HAP-1 (cell line): ENCODE results near the gene FEV.

ENCODE experiments used
- DNase-seq, 2 experiments: peaks; one replicate each; pipeline ENCODE4 v3.0.0-alpha.2; 2016 to 2020; ENCODE audit warnings: low spot score in 2 of 2
- H3K27me3 ChIP-seq: fragments of 250-450 bp; sonication (Bioruptor Pico); 2 replicates; pipeline ENCODE4 v1.5.1; 2020; ENCODE audit warnings: low read depth, mild to moderate bottlenecking, moderate library complexity
- H3K36me3 ChIP-seq: fragments of 250-450 bp; sonication (Bioruptor Pico); replicated peaks from 2 replicates; pipeline ENCODE4 v1.5.1; 2020; ENCODE audit warnings: mild to moderate bottlenecking
- H3K4me1 ChIP-seq: fragments of 250-450 bp; sonication (Bioruptor Pico); 2 replicates; pipeline ENCODE4 v1.5.1; 2020; ENCODE audit warnings: mild to moderate bottlenecking
- H3K4me3 ChIP-seq: fragments of 250-450 bp; sonication (Bioruptor Pico); 2 replicates; pipeline ENCODE4 v1.5.1; 2020; ENCODE audit warnings: mild to moderate bottlenecking, moderate library complexity
- H3K9me3 ChIP-seq: fragments of 250-450 bp; sonication (Bioruptor Pico); 2 replicates; pipeline ENCODE4 v1.5.1; 2020; ENCODE audit warnings: mild to moderate bottlenecking, moderate library complexity
- in situ Hi-C: fragments of 300-500 bp; cut with MboI; formaldehyde crosslinking; loops from 3 replicates; pipeline ENCODE4 v1.14.3; 2020; ENCODE audit warnings: low sequenced_read_pairs, inconsistent platforms, mixed read lengths

The FEV gene

GRCh38 chr2:218985021-218985324, at the start of gene FEV:
TSS of gene FEV (minus strand) at chr2:218985184. CDS start at chr2:218985075, 109 bp downstream.
- Histone ChIP-seq H3K4me3 (no peak within 1 kb of the TSS), H3K4me1 (no peaks in the 10 kb centered on the region), H3K9me3 (no peaks in the 10 kb centered on the region), H3K36me3 (no peaks in the 10 kb centered on the region), H3K27me3 (peaks cover 90% of the 10 kb centered on the region)
- in situ Hi-C loops: no loop called here
- DNase-seq: no peak

- in situ Hi-C loops: no loop called here
- no peaks in the 10 kb centered on the region for H3K9me3 ChIP-seq
- no peak for DNase-seq
- no peaks in the 10 kb centered on the region for H3K4me1 ChIP-seq
- H3K36me3 ChIP-seq: no peaks in the 10 kb centered on the region
- peaks cover 17% of the 10 kb centered on the region; the same call in 1 of the 2 replicates for H3K27me3 ChIP-seq
- no peak overlapping the region for H3K4me3 ChIP-seq
Measured at GRCh38 chr2:219032051-219032745, 47.2 kb upstream of the FEV start.

GRCh38 chr2:219031005-219031738, 46.2 kb upstream of the FEV start:
- in situ Hi-C loops: no loop called here
- peaks cover 14% of the 10 kb centered on the region; the same call in 1 of the 2 replicates for H3K27me3 ChIP-seq

GRCh38 chr2:219030177-219030940, 45.4 kb upstream of the FEV start:
- in situ Hi-C loops: no loop called here
- DNase-seq: no peak
- Histone ChIP-seq H3K4me3 (no peak overlapping the region), H3K36me3 (no peaks in the 10 kb centered on the region), H3K9me3 (no peaks in the 10 kb centered on the region), H3K27me3 (peaks cover 14% of the 10 kb centered on the region; the same call in 1 of the 2 replicates), H3K4me1 (no peaks in the 10 kb centered on the region)

More at GRCh38 chr2:219031005-219031738, 46.2 kb upstream of the FEV start:
- no peaks in the 10 kb centered on the region for H3K4me1 ChIP-seq
- H3K9me3 ChIP-seq: no peaks in the 10 kb centered on the region
- no peaks in the 10 kb centered on the region for H3K36me3 ChIP-seq
- no peak overlapping the region for H3K4me3 ChIP-seq
- DNase-seq: no peak

- no peaks in the 10 kb centered on the region for H3K9me3 ChIP-seq
- no peaks in the 10 kb centered on the region for H3K36me3 ChIP-seq
- H3K4me1 ChIP-seq: no peaks in the 10 kb centered on the region
- H3K27me3 ChIP-seq: peaks cover 11% of the 10 kb centered on the region; the same call in 1 of the 2 replicates
- in situ Hi-C loops: loop anchor here (5.0 kb wide), 1 partner anchor 123 kb away; no protein-coding TSS in a partner anchor
- peak; percentile 66 to 86 for DNase-seq
- H3K4me3 ChIP-seq: no peak overlapping the region
Measured at GRCh38 chr2:219029829-219030165, 44.8 kb upstream of the FEV start.

GRCh38 chr2:219028996-219029828, 44.2 kb upstream of the FEV start:
- peaks cover 11% of the 10 kb centered on the region; the same call in 1 of the 2 replicates for H3K27me3 ChIP-seq
- in situ Hi-C loops: loop anchor here (5.0 kb wide), 1 partner anchor 123 kb away; no protein-coding TSS in a partner anchor
- H3K9me3 ChIP-seq: no peaks in the 10 kb centered on the region
- H3K36me3 ChIP-seq: no peaks in the 10 kb centered on the region
- no peak overlapping the region for H3K4me3 ChIP-seq
- no peak for DNase-seq
- no peaks in the 10 kb centered on the region for H3K4me1 ChIP-seq

- in situ Hi-C loops: loop anchor here (5.0 kb wide), 1 partner anchor 124 kb away; no protein-coding TSS in a partner anchor
- peaks cover 8% of the 10 kb centered on the region; the same call in 1 of the 2 replicates for H3K27me3 ChIP-seq
- no peak overlapping the region for H3K4me3 ChIP-seq
Measured at GRCh38 chr2:219028141-219028540, 43.2 kb upstream of the FEV start.

GRCh38 chr2:219027511-219028055, 42.6 kb upstream of the FEV start:
- H3K27me3 ChIP-seq: peaks cover 6% of the 10 kb centered on the region; the same call in 1 of the 2 replicates
- in situ Hi-C loops: loop anchor here (5.0 kb wide), 1 partner anchor 125 kb away; no protein-coding TSS in a partner anchor
- no peaks in the 10 kb centered on the region for H3K4me1 ChIP-seq
- no peak overlapping the region for H3K4me3 ChIP-seq
- H3K9me3 ChIP-seq: no peaks in the 10 kb centered on the region
- no peak for DNase-seq
- H3K36me3 ChIP-seq: no peaks in the 10 kb centered on the region

More at GRCh38 chr2:219028141-219028540, 43.2 kb upstream of the FEV start:
- no peaks in the 10 kb centered on the region for H3K9me3 ChIP-seq
- no peaks in the 10 kb centered on the region for H3K4me1 ChIP-seq
- DNase-seq: no peak
- H3K36me3 ChIP-seq: no peaks in the 10 kb centered on the region

- in situ Hi-C loops: loop anchor here (5.0 kb wide), 1 partner anchor 125 kb away; no protein-coding TSS in a partner anchor
- H3K4me3 ChIP-seq: no peak overlapping the region
Measured at GRCh38 chr2:219026946-219027345, 42.0 kb upstream of the FEV start.

GRCh38 chr2:219025637-219026585, 40.9 kb upstream of the FEV start:
- no peak for DNase-seq
- in situ Hi-C loops: loop anchor here (5.0 kb wide), 1 partner anchor 126 kb away; no protein-coding TSS in a partner anchor
- no peaks in the 10 kb centered on the region for H3K36me3 ChIP-seq
- no peak overlapping the region for H3K4me3 ChIP-seq
- H3K27me3 ChIP-seq: no peaks in the 10 kb centered on the region
- no peaks in the 10 kb centered on the region for H3K9me3 ChIP-seq
- no peaks in the 10 kb centered on the region for H3K4me1 ChIP-seq

More at GRCh38 chr2:219026946-219027345, 42.0 kb upstream of the FEV start:
- no peaks in the 10 kb centered on the region for H3K27me3 ChIP-seq
- DNase-seq: no peak
- no peaks in the 10 kb centered on the region for H3K36me3 ChIP-seq
- H3K9me3 ChIP-seq: no peaks in the 10 kb centered on the region
- H3K4me1 ChIP-seq: no peaks in the 10 kb centered on the region

GRCh38 chr2:219024059-219024458, 39.1 kb upstream of the FEV start:
- Histone ChIP-seq H3K36me3 (no peaks in the 10 kb centered on the region), H3K4me1 (no peaks in the 10 kb centered on the region), H3K4me3 (no peak overlapping the region), H3K27me3 (peaks cover 3% of the 10 kb centered on the region; the same call in 1 of the 2 replicates), H3K9me3 (no peaks in the 10 kb centered on the region)
- DNase-seq: no peak
- in situ Hi-C loops: no loop called here
